ENCODE measurements around the gene ALDH1L1. TPM values are rescaled to one million over a fixed set of nuclear protein-coding genes. Genes with fewer than 3 reads are reported as not detected.
A peak's percentile ranks its signal among the peaks of the same experiment; 100 is the strongest.

The ALDH1L1 gene
- total and polyA plus RNA-seq, 8 donors = 1.4 to 17.4 (median 5.2) TPM

GRCh38 chr3:126083511-126083912, 96.9 kb downstream of the ALDH1L1 start:
- Histone ChIP-seq H3K27me3 (no peaks in the 10 kb centered on the region), H3K9me3 (no peaks in the 10 kb centered on the region), H3K4me3 (peak overlapping the region; percentile 67 to 85 (median 74)), H3K36me3 (no peaks in the 10 kb centered on the region), H3K4me1 (peaks cover 7 to 29% (median 21%) of the 10 kb centered on the region in 4 donors), H3K27ac (peak overlapping the region; percentile 87 to 95 (median 94))
- TF ChIP-seq POLR2A (IDR thresholded peaks at IDR 0.05) (no peak), EP300 (IDR thresholded peaks at IDR 0.05) (no peak), POLR2AphosphoS5 (IDR thresholded peaks at IDR 0.05) (no peak)
- TF ChIP-seq, protein P1, sequence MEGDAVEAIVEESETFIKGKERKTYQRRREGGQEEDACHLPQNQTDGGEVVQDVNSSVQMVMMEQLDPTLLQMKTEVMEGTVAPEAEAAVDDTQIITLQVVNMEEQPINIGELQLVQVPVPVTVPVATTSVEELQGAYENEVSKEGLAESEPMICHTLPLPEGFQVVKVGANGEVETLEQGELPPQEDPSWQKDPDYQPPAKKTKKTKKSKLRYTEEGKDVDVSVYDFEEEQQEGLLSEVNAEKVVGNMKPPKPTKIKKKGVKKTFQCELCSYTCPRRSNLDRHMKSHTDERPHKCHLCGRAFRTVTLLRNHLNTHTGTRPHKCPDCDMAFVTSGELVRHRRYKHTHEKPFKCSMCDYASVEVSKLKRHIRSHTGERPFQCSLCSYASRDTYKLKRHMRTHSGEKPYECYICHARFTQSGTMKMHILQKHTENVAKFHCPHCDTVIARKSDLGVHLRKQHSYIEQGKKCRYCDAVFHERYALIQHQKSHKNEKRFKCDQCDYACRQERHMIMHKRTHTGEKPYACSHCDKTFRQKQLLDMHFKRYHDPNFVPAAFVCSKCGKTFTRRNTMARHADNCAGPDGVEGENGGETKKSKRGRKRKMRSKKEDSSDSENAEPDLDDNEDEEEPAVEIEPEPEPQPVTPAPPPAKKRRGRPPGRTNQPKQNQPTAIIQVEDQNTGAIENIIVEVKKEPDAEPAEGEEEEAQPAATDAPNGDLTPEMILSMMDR (IDR thresholded peaks at IDR 0.05) = no peak
- 0 to 2% (median 0%) methylated on average over 9 to 30 of the region's 30 CpGs for WGBS, 5 donors
- intact Hi-C loops (cut with DNase I; ENCODE audit: low total_unique reads) = no loop called here
- DNase-seq = peak; percentile 49 to 83

DNA sequence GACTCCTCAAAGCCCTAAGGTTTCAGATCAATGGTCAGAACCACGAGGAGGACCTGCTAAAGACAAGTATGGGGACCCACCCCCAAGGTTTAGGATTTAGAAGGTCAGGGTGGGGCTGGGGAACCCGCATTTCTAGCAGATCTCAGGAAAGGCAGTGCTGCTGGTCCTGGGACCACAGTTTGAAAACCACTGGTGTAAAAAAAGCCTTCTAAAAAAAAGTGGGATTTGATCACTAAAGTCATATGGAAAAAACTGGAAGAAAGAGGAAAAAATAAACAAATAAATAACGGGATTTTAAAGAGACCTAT, 97.3 kb downstream of the ALDH1L1 start:
- Histone ChIP-seq H3K36me3 (no peaks in the 10 kb centered on the region), H3K27ac (peak overlapping the region in 4 of 5 donors; percentile 91 to 95 (median 94)), H3K4me1 (peaks cover 7 to 29% (median 21%) of the 10 kb centered on the region in 4 donors), H3K27me3 (no peaks in the 10 kb centered on the region), H3K4me3 (peak overlapping the region; percentile 67 to 85 (median 74)), H3K9me3 (no peaks in the 10 kb centered on the region)
- DNase-seq = peak in 1 of 2 donors; percentile 9
- 16 to 30% (median 17%) methylated on average over 3 of the region's 3 CpGs for WGBS, 5 donors
- intact Hi-C loops (cut with DNase I; ENCODE audit: low total_unique reads) = no loop called here
- TF ChIP-seq, protein P1 (IDR thresholded peaks at IDR 0.05) = no peak
- TF ChIP-seq POLR2A (IDR thresholded peaks at IDR 0.05) (no peak), POLR2AphosphoS5 (IDR thresholded peaks at IDR 0.05) (no peak), EP300 (IDR thresholded peaks at IDR 0.05) (no peak)

- Histone ChIP-seq H3K4me1 (peaks cover 7 to 29% (median 21%) of the 10 kb centered on the region in 4 donors), H3K9me3 (no peaks in the 10 kb centered on the region), H3K27me3 (no peaks in the 10 kb centered on the region), H3K36me3 (no peaks in the 10 kb centered on the region), H3K27ac (peak overlapping the region in 3 of 5 donors; percentile 94 to 95 (median 95)), H3K4me3 (peak overlapping the region in 3 of 4 donors; percentile 67 to 85 (median 75))
- intact Hi-C loops (cut with DNase I; ENCODE audit: low total_unique reads) = no loop called here
- 92 to 97% (median 95%) methylated on average over 6 to 15 of the region's 15 CpGs for WGBS, 5 donors
- DNase-seq = peak in 1 of 2 donors; percentile 9
- TF ChIP-seq, protein P1 (IDR thresholded peaks at IDR 0.05) = no peak
- no peak for TF ChIP-seq POLR2AphosphoS5 (IDR thresholded peaks at IDR 0.05)
- no peak for TF ChIP-seq POLR2A (IDR thresholded peaks at IDR 0.05)
- TF ChIP-seq EP300 (IDR thresholded peaks at IDR 0.05) = no peak
These were observed 97.8 kb downstream of the ALDH1L1 start for GRCh38 chr3:126082362-126083137.

DNA sequence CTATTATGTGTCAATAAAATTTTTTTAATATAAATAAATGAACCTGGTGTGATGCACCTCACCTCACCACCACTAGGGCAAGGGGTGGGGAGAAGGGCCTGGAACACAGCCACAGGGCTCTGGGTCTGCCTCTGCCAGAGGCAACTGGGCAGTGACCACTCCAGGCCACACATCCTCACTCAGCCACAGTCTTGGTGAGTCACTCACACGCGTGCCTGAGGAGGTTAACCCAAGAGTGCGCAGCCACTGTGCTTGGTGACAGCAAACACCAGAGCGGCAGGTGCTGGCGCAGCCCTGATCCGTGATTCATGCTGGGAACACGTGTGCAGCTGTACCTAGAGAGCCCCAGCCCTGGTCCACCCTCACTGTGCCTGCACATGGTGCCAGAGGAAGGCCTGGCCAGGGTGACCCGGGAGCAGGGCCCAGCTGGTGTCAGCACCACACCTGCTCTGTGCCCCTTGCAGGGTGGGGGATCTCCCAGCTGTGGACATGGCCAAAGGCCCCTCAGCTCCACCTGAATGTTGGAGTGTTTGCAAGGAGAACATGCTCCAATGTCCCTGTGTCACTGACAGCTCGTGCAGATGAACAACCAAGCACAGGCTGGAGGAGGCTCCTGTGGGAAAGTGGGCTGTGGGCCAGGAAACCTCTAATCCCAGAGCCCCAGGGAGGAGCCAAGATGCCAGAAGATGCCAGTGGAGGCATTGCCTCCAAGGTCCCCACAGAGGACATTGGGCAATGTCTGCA, 98.6 kb downstream of the ALDH1L1 start:
- intact Hi-C loops (cut with DNase I; ENCODE audit: low total_unique reads) = no loop called here
- no peak overlapping the region for H3K27ac ChIP-seq

More for the DNA sequence above, 98.6 kb downstream of the ALDH1L1 start:
- Histone ChIP-seq H3K4me1 (peaks cover 7 to 29% (median 21%) of the 10 kb centered on the region in 4 donors), H3K27me3 (no peaks in the 10 kb centered on the region), H3K9me3 (no peaks in the 10 kb centered on the region), H3K36me3 (no peaks in the 10 kb centered on the region), H3K4me3 (no peak overlapping the region)
- TF ChIP-seq EP300 (IDR thresholded peaks at IDR 0.05) = no peak
- TF ChIP-seq, protein P1 (IDR thresholded peaks at IDR 0.05) = peak in 4 of 7 experiments; percentile 10 to 45 (median 28)
- DNase-seq = peak; percentile 32 to 38
- WGBS, 5 donors = 56 to 80% (median 74%) methylated on average over 1 to 9 of the region's 9 CpGs

Data from stomach (tissue), 9 donors.